LNCAP (cell line): ENCODE measurements around the gene RNF144A.

Experiments
- TF ChIP-seq, protein P1 (sequence below): fragments of 450-650 bp; IDR thresholded peaks from 2 replicates; pipeline ENCODE4 v1.5.1; 2017; ENCODE audit warnings: mild to moderate bottlenecking

The RNF144A gene

DNA sequence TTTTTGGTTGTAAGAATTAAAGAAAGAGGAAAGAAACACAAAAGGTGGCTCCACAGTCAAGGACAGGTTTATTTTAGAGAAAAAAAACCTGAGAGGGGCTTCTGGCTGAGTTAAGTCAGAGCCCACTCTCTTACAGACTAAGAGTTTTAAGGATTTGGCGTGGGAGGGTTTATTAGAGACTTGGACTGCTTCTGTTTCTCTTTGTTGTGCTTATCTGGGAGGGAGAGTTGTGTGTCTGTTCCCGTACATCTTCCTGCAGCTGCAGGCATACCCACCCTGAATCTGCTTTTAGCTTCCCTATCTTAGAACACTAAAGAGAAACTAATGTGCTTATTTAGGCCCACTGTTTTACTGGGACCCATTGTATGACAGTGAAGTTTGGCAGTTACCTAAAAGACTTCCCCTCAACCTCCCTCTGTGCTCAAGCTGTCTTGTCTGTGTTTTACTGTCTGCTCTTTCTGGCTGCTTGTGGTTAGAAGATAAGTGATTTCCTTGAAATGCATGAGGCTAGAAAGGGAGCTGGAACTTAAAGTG, 36.9 kb upstream of the RNF144A start:
- TF ChIP-seq, protein P1, sequence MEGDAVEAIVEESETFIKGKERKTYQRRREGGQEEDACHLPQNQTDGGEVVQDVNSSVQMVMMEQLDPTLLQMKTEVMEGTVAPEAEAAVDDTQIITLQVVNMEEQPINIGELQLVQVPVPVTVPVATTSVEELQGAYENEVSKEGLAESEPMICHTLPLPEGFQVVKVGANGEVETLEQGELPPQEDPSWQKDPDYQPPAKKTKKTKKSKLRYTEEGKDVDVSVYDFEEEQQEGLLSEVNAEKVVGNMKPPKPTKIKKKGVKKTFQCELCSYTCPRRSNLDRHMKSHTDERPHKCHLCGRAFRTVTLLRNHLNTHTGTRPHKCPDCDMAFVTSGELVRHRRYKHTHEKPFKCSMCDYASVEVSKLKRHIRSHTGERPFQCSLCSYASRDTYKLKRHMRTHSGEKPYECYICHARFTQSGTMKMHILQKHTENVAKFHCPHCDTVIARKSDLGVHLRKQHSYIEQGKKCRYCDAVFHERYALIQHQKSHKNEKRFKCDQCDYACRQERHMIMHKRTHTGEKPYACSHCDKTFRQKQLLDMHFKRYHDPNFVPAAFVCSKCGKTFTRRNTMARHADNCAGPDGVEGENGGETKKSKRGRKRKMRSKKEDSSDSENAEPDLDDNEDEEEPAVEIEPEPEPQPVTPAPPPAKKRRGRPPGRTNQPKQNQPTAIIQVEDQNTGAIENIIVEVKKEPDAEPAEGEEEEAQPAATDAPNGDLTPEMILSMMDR = no peak

DNA sequence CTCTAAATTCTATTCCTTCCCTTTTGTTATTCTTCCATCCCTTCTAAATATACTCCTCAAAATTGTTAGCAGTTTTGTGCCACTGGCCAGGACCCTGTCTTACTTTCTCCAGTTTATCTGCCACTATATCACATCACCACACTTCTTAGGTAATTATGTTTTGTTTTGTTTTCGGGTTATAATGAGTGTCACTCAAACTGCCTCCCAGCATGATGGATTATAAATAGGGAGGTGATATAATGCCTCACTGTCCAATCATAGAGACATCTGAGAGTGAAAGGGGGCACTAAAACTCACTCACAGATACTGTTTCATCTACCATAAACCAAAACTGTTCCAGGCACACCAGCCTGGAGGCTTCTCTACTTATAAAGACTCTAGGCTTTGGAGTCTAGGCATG, 36.2 kb upstream of the RNF144A start:
- TF ChIP-seq, protein P1 = no peak

DNA sequence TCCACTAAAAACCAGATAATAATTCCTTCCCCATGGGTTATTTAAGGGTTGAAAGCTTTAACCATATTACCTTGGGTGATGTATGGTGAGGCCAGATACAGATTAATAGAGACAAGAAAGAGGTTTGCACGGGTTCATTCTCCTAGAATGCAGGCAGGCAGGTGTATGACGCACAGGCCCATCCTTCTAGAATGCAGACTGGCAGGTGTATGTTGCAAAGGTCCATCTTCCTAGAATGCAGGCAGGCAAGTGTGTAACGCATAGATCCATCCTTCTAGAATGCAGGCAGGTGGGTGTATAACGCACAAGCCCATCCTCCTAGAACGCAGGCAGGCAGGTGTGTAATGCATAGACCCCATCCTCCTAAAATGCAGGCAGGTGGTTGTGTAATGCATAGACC, 35.7 kb upstream of the RNF144A start:
- TF ChIP-seq, protein P1 = no peak

DNA sequence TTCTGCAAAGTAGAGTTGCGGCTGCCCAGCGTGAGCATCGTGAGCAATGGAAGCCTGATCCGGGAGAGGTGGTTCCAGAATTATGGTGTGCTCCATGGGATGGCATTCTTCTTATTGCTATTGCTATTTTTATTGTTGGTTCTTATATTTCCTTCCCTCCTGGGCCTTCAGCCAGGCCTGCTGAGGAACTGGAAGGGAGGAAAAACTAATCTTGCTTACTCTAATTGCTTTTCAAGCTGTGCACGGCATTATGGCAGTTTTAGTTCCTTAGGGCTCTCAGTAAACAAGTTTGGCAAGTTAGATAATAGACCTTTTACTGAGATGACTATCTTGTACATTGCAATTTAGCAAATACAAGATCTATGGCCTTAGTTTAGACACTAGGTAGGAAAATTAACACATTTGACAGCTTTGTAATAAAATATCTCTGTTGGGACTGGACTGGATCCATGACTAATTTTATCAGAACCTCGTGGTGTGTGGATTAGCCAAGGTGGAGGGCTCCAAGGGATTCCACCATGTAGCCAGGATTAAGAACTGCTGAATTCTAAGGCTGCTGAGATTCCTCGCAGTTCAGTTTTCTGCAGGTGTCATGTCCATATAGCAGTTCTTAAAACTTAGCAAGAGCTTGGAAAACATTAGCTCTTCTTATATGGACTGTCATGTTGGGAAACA, 33.6 kb upstream of the RNF144A start:
- TF ChIP-seq, protein P1 = no peak

DNA sequence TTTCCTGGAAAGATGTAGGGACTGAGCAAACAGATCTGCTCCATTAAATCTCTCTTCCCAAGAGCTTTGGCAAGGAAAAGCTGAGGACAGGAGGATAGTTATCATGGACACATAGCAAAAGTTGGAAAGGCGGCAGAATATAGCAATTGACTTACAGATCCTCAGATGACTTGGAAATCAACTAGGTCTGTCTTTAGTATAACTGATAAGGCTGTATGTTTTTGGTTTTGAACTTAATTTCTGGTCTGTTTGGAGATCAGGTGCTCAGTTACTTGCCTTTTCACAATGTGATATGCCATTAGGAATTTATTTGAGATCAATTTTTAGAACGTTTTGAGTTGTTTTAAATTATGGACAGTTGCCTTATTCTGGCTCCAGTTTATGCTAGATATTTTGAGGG, 31.7 kb upstream of the RNF144A start:
- TF ChIP-seq, protein P1 = no peak

DNA sequence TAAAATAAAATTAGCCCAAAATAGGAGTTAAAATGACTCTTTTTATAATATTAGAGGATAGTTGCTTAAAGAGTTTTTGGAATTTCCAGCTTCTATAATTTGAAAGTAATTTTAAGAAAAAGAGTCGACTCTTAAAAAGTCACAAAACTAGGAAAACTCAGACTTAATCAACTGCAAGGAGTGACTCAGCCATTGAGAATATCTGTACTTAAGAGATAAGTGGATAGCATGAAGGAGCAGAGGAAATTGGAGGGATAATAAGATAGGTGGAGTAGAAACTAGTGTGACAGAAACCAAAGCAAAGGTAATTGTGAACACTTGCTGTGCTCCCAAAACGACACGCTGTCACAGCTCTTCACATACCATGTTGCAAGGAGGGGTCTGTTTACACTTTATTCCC, 31.2 kb upstream of the RNF144A start:
- TF ChIP-seq, protein P1 = no peak

DNA sequence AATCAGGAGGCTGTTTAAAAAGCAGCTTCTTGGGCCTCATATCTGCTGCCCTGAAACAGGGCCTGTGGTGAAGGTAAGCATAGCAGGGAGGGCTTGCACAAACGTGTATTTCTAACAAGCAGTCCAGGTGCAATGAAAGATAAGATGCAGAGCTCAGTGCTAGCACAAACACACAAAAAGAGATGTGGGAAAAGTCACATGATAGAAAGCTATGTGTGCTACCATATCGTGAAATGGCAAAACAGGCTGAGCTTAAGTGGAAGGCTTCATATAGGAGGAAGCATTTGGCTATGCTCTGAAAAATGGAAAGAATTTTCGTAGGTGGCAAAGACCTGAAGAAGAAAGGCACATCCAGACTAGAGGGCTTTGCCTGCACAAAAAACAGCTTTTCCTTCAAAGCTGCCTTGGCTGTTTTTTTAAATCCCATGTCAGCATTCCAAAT, 29.4 kb upstream of the RNF144A start:
- TF ChIP-seq, protein P1 = no peak

DNA sequence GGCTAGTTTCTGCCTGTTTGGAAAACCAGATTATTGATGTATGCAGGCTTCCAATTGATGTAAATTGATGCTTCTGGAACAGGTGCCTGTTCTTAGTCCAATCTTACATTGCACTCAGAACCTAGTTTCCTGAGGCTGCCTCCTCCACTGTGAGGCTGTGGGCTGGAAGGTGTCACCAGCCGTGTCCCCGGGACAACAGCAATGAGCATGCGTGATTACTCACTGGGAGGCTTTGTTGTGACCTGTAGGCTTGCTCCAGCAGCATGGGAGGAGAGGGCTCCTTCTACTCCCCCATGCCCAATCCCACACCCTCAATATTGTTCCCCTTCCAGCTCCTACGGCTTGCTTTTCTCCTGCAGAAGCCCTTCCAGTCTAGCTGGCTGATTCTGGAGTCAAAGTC, 28.5 kb upstream of the RNF144A start:
- TF ChIP-seq, protein P1 = no peak
